ENCODE results near the gene ZSCAN30. TPM values are rescaled to one million over a fixed set of nuclear protein-coding genes. Genes with fewer than 3 reads are reported as not detected.

Gene ZSCAN30
- total RNA-seq, 1 donor from 2014 or later = 18.8 TPM

GRCh38 chr18:35244671-35245070 lies 45.4 kb downstream of the ZSCAN30 start:
- peaks cover 72% of the 10 kb centered on the region for H3K36me3 ChIP-seq
- no peak overlapping the region for H3K27ac ChIP-seq
- H3K4me3 ChIP-seq = no peak overlapping the region
- peaks cover 9% of the 10 kb centered on the region for H3K4me1 ChIP-seq
- H3K9me3 ChIP-seq = no peaks in the 10 kb centered on the region
- no peak for DNase-seq
- ATAC-seq = no peak
- intact Hi-C loops (cut with DNase I) = loop anchor here (10.0 kb wide), 1 partner anchor 100 kb away; the partner anchor contains the start of gene ZNF24
- TF ChIP-seq, protein P1, sequence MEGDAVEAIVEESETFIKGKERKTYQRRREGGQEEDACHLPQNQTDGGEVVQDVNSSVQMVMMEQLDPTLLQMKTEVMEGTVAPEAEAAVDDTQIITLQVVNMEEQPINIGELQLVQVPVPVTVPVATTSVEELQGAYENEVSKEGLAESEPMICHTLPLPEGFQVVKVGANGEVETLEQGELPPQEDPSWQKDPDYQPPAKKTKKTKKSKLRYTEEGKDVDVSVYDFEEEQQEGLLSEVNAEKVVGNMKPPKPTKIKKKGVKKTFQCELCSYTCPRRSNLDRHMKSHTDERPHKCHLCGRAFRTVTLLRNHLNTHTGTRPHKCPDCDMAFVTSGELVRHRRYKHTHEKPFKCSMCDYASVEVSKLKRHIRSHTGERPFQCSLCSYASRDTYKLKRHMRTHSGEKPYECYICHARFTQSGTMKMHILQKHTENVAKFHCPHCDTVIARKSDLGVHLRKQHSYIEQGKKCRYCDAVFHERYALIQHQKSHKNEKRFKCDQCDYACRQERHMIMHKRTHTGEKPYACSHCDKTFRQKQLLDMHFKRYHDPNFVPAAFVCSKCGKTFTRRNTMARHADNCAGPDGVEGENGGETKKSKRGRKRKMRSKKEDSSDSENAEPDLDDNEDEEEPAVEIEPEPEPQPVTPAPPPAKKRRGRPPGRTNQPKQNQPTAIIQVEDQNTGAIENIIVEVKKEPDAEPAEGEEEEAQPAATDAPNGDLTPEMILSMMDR (IDR thresholded peaks at IDR 0.05) = no peak
- no peaks in the 10 kb centered on the region for H3K27me3 ChIP-seq (ENCODE audit: low read depth)

DNA sequence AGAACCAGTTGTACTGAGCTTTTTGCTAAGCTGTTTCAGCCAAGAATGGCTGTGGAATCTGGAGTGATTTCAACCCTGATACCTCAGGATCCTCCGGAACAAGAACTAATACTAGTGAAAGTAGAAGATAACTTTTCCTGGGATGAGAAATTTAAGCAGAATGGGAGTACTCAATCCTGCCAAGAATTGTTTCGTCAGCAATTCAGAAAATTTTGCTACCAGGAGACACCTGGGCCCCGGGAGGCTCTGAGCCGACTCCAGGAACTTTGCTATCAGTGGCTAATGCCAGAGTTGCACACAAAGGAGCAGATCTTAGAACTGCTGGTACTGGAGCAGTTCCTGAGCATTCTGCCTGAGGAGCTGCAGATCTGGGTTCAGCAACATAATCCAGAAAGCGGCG lies 47.6 kb downstream of the ZSCAN30 start:
- Histone ChIP-seq H3K9me3 (no peaks in the 10 kb centered on the region), H3K27ac (no peak overlapping the region), H3K4me1 (peaks cover 9% of the 10 kb centered on the region), H3K4me3 (no peak overlapping the region), H3K36me3 (peaks cover 51% of the 10 kb centered on the region), H3K27me3 (ENCODE audit: low read depth) (no peaks in the 10 kb centered on the region)
- intact Hi-C loops (cut with DNase I) = loop anchor here (10.0 kb wide), 1 partner anchor 102 kb away; the partner anchor contains the start of gene ZNF24
- ATAC-seq (no peak), DNase-seq (no peak)
- TF ChIP-seq, protein P1 (IDR thresholded peaks at IDR 0.05) = no peak

DNA sequence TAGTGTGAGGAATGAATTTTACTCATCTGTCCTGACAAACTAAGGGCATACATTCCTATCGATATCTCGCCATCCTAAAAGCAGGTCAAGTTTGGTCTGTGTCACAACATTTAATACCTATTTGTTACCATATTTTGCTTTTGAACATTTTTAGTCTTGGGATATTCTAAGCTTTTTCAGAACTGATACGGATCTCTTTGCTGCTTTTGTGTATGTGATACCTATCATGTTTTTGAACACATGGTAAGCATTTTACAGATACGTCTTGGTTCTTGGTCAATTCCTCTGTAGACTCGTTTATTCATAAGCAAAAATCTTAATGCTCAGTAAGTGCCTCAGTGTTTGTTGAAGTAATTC lies 48.6 kb downstream of the ZSCAN30 start:
- H3K4me3 ChIP-seq = peak overlapping the region; percentile 71
- H3K27ac ChIP-seq = peak overlapping the region; percentile 97
- H3K27me3 ChIP-seq (ENCODE audit: low read depth) = no peaks in the 10 kb centered on the region
- TF ChIP-seq, protein P1 (IDR thresholded peaks at IDR 0.05) = no peak
- peaks cover 9% of the 10 kb centered on the region for H3K4me1 ChIP-seq
- no peaks in the 10 kb centered on the region for H3K9me3 ChIP-seq
- H3K36me3 ChIP-seq = peaks cover 41% of the 10 kb centered on the region
- DNase-seq (no peak), ATAC-seq (peak in 1 of 2 donors; percentile 1)
- intact Hi-C loops (cut with DNase I) = loop anchor here (10.0 kb wide), 1 partner anchor 103 kb away; the partner anchor contains the start of gene ZNF24

- Histone ChIP-seq H3K27me3 (ENCODE audit: low read depth) (no peaks in the 10 kb centered on the region), H3K4me3 (peak within 1 kb of the TSS; percentile 71), H3K27ac (peak within 1 kb of the TSS; percentile 97), H3K9me3 (no peaks in the 10 kb centered on the region), H3K36me3 (peaks cover 36% of the 10 kb centered on the region), H3K4me1 (peaks cover 9% of the 10 kb centered on the region)
- DNase-seq (peak; percentile 99), ATAC-seq (peak; percentile 100)
- intact Hi-C loops (cut with DNase I) = loop anchor here (10.0 kb wide), 1 partner anchor 104 kb away; the partner anchor contains the start of gene ZNF24
- TF ChIP-seq, protein P1 (IDR thresholded peaks at IDR 0.05) = no peak
Observed at GRCh38 chr18:35240664-35241447, 49.2 kb downstream of the ZSCAN30 start, which contains the start of gene ZNF397. ZNF397 (plus strand) TSS chr18:35241034; CDS start chr18:35242471, 1,437 bp downstream.

DNA sequence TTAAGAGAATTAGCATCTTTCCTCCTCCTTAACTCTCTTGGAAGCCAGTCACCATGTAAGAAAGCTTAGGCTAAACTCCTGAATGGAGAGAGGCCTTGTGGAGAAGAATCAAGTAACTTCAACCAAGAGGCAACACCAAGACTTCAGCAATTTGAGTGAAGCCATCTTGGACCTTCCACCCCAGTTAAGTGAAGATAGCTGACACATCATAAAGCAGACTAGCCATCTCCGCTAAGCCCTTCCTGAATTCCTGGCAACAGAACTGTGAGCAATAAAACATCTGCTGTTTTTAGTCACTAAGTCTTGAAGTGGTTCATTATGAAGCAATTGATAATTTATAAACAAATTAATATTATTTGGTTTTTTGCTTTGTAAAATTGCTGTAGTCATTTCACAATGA lies 50.7 kb downstream of the ZSCAN30 start:
- Histone ChIP-seq H3K36me3 (peaks cover 20% of the 10 kb centered on the region), H3K4me1 (peaks cover 9% of the 10 kb centered on the region), H3K27me3 (ENCODE audit: low read depth) (no peaks in the 10 kb centered on the region), H3K4me3 (no peak overlapping the region), H3K9me3 (no peaks in the 10 kb centered on the region), H3K27ac (no peak overlapping the region)
- DNase-seq (no peak), ATAC-seq (no peak)
- intact Hi-C loops (cut with DNase I) = no loop called here
- TF ChIP-seq, protein P1 (IDR thresholded peaks at IDR 0.05) = no peak

Data from lower lobe of right lung (tissue), 2 donors.